HG02759 (cell line): Measurements from ENCODE around the gene UAP1.

Source experiments
- ATAC-seq: cut with Tn5 transposase; IDR thresholded peaks from one replicate; pipeline ENCODE4 v1.9.1; 2021; ENCODE audit warnings: mild to moderate bottlenecking, moderate library complexity; ENCODE audit not compliant: unreplicated experiment

Gene UAP1

GRCh38 chr1:162561616-162562469, at the start of gene UAP1:
TSS of gene UAP1 (plus strand) at chr1:162561722. CDS start at chr1:162566069, 4,347 bp downstream.
- peak; percentile 33 for ATAC-seq

GRCh38 chr1:162527314-162527713, 34.2 kb upstream of the UAP1 start:
- no peak for ATAC-seq

- peak; percentile 93 for ATAC-seq
These were observed 31.1 kb upstream of the UAP1 start for GRCh38 chr1:162530307-162530987.

GRCh38 chr1:162530988-162531319, 30.6 kb upstream of the UAP1 start:
- no peak for ATAC-seq

- ATAC-seq: no peak
These were observed 26.0 kb upstream of the UAP1 start for GRCh38 chr1:162535501-162535900.

- no peak for ATAC-seq
These were observed 25.0 kb upstream of the UAP1 start for GRCh38 chr1:162536511-162536910.

GRCh38 chr1:162537216-162537615, 24.3 kb upstream of the UAP1 start:
- ATAC-seq: no peak

- ATAC-seq: no peak
These were observed 22.6 kb upstream of the UAP1 start for GRCh38 chr1:162538815-162539431.

GRCh38 chr1:162541619-162542141, 19.8 kb upstream of the UAP1 start:
- ATAC-seq: no peak

- ATAC-seq: no peak
These were observed 18.3 kb upstream of the UAP1 start for GRCh38 chr1:162543228-162543627.

- ATAC-seq: no peak
These were observed 13.4 kb upstream of the UAP1 start for GRCh38 chr1:162548170-162548569.

GRCh38 chr1:162549001-162549400, 12.5 kb upstream of the UAP1 start:
- no peak for ATAC-seq

- no peak for ATAC-seq
These were observed 10.6 kb upstream of the UAP1 start for GRCh38 chr1:162550925-162551324.

- ATAC-seq: no peak
These were observed 9.4 kb upstream of the UAP1 start for GRCh38 chr1:162551969-162552683.

- ATAC-seq: no peak
These were observed 8.8 kb upstream of the UAP1 start for GRCh38 chr1:162552684-162553252.

- ATAC-seq: no peak
These were observed 7.3 kb upstream of the UAP1 start for GRCh38 chr1:162554258-162554657.

GRCh38 chr1:162557536-162557935, 4.0 kb upstream of the UAP1 start:
- no peak for ATAC-seq

GRCh38 chr1:162560303-162561036, 1.1 kb upstream of the UAP1 start:
- ATAC-seq: no peak

GRCh38 chr1:162561037-162561615, 396 bp upstream of the UAP1 start:
- peak; percentile 93 for ATAC-seq

GRCh38 chr1:162562470-162562828, 927 bp downstream of the UAP1 start:
- no peak for ATAC-seq
